NCI-H2029 treated with DMSO at 0.1 percent for 48 hours (cell line): ENCODE measurements around the gene PPFIA2.

Experiments used
- DNase-seq: peaks from one replicate; lab custom pipeline; 2025; lab: John Stamatoyannopoulos, UW

Gene PPFIA2

GRCh38 chr12:81274637-81275529, 484.3 kb downstream of the PPFIA2 start:
- DNase-seq = no peak

DNA sequence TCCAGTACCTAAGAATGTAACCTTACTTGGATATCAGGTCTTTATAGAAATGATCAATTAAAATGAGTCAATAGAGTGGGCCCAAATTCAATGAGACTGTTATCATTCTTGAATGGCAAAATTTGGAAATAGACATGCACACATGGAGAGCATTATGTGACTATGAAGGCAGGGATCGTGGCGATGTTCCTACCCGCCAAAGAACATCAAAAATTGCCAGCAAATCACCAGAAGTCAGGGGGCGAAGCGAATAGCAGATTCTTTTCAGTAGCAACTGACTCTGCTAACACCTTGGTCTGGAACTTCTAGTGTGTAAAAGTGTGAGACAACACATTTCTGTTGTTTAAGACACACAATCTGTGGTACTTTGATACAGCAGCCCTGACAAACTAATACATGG, 488.8 kb downstream of the PPFIA2 start:
- no peak for DNase-seq

DNA sequence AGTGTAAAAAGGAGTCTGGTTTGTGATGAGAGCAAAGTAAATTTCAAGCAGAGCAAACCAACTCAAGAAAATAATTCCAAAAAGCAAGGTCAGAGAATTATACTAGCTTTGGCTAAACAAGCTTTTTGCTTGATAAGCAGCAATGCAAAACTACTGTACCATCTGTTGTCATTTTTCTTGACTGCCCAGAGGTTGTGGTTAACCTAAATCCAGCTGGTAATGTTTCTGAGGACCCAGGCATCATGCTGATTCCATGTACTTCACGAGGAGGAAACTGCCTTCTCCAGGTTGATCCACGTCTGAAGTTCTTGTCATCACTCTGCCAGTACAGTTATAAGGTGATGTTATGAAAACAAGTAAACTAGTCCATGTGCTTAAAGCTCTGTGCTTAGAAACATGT, 496.1 kb downstream of the PPFIA2 start:
- no peak for DNase-seq

DNA sequence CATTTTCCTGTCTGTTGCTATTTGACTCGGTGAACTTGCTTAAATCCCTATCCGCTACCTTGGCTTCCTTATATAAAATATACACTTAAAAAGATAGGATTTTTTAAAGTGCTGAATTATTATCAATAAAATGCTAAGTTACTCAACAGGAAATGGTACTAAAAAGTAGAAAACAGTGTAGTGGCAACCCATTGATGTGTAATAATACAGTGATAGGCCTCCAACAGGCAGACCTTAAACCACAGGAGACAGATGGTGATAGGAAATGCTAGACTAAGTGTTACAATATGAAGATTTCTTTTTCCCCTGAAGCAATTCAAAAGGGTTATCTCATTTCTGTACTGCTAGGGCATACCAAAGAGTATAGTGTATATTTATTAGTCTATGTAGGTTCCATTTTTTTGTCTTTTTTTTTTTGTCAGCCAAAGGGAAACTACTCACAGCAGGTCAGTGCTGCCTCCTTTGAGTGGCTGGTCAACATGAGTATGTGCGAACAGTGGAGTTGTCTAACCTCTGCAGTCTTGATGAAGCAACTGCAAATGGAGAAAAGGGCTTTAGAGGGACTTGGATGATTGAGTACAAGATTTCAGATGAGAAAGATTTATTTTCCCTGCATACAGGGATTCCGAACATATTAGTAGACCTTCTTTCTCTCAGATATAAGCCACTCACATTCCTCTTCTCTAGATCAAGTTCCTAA, 497.5 kb downstream of the PPFIA2 start:
- DNase-seq = no peak

DNA sequence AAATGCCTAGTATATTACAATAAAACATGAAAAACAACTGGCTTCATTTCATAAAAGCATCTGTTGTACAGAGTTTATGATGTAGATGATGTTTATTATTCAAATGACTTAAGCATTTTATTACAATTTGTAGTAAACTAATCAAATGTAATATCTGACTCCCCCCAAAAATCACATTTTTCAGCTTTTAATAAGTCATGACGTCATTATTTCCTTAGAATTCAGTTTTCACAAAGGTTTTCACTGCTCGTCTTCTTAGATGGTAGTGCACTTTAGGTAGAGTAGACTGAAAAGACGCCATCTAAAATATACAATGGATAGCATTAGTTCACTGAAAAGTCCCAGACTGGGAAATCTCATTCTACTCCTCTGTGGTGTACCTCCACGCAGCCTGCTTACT, 499.8 kb downstream of the PPFIA2 start:
- DNase-seq = no peak

- DNase-seq = peak; percentile 34
These were observed 501.1 kb downstream of the PPFIA2 start for GRCh38 chr12:81257947-81258551.

GRCh38 chr12:81255947-81256346, 503.2 kb downstream of the PPFIA2 start:
- DNase-seq = no peak

DNA sequence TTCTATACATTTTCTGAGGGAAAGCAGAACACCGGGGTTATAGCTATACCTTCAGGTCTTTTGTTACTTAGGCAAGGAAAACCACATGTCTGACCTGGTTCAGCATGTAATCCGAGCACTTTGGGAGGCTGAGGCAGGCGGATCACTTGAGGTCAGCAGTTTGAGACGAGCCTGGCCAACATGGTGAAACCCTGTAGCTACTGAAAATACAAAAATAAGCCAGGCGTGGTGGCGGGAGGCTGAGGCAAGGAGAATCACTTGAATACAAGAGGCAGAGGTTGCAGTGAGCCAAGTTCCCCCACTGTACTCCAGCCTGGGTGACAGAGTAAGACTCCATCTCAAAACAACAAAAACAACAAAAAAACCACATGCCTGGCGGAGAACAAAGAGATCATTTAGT, 503.7 kb downstream of the PPFIA2 start:
- DNase-seq = no peak

DNA sequence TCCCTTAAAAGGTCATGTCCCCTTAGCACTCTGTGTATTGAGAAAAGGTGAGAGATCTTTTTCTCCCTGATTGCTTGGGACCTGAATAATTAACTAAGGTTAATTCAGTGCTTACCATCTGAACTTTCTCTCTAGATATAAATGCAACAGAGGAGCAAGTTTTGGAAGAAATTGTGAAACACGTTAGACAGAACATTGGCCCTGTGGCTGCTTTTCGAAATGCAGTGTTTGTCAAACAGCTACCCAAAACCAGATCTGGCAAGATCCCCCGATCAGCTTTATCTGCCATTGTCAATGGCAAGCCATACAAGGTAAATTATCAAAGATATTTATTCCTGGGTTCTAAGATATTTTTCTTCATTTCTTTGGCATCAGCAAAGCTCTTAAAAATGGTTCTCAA, 505.8 kb downstream of the PPFIA2 start:
- no peak for DNase-seq

DNA sequence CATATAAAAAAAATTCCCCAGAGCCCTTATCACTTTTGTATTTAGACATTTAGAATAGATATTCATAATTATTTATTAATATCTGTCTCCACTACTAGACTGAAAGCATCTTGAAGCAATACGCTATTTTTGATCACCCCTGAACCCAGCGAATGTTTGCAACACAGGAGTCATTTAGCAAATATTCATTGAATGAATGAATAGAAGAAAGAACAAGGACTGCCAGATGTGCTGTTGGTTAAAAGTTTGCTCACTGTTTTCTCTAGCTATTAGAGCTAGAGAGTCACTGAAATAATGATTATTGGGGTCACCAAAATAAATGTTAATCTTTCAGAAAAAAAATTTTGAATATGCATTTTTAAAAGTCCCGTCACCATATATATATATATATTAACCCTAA, 506.9 kb downstream of the PPFIA2 start:
- no peak for DNase-seq

- no peak for DNase-seq
These were observed 509.2 kb downstream of the PPFIA2 start for GRCh38 chr12:81249976-81250375.

- DNase-seq = no peak
These were observed 513.1 kb downstream of the PPFIA2 start for GRCh38 chr12:81245907-81246570.

DNA sequence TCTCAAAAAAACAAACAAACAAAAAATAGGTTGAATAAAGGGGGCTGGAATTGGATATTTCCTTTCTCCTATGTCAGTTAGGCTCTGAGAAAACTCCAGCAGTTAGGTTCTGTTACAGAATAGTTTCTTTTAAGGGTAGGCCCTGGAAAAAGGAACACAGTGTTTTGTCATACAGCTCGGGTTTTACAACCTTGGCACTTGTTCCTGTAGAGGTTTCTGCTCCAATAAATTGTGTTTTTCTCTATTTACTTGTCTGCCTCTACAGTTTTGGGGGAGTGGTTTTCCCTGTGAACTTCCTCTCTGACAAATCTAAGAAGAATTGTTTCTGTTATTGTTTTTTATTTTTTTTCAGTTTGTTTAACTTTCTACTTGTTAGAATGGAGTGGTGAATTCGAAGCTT, 513.7 kb downstream of the PPFIA2 start:
- no peak for DNase-seq

DNA sequence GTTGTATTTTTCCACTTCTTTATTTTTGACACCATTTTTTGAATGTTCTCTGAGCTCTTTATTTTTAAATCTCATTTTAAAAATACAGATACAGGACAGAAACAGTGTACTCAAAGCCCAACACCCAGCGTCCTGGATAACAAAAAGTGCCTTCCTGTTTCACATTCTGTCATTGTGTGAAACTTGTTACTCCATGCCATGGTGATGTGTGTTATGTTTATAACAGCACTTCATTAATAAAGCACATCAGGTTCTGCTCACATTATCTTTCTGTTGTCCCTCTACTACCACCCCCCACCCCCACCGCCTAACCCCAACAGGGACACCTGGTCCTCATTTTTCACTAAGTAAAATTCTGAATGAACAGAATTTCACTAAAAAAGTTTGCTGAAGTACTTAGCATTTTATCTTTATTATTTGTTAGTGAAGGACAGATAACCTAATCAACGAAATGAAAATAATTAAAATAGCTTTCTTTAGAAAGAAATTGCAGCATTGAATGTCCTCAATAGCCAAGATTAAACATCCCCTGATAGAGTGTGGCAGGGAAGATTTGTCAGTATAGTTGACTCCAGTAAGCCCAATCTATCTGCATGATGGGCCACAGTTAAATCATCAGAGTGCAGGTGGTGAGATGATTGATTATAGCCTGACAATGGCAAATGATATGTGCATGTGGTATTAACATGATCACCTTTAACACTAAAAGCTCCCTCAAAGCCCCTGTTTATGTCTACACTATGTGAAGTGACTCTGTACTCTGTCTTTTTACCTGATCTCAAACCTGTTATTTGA, 527.4 kb downstream of the PPFIA2 start:
- DNase-seq = no peak

- no peak for DNase-seq
These were observed 529.4 kb downstream of the PPFIA2 start for GRCh38 chr12:81229759-81230158.

GRCh38 chr12:81224626-81225025, 534.5 kb downstream of the PPFIA2 start:
- DNase-seq = no peak

DNA sequence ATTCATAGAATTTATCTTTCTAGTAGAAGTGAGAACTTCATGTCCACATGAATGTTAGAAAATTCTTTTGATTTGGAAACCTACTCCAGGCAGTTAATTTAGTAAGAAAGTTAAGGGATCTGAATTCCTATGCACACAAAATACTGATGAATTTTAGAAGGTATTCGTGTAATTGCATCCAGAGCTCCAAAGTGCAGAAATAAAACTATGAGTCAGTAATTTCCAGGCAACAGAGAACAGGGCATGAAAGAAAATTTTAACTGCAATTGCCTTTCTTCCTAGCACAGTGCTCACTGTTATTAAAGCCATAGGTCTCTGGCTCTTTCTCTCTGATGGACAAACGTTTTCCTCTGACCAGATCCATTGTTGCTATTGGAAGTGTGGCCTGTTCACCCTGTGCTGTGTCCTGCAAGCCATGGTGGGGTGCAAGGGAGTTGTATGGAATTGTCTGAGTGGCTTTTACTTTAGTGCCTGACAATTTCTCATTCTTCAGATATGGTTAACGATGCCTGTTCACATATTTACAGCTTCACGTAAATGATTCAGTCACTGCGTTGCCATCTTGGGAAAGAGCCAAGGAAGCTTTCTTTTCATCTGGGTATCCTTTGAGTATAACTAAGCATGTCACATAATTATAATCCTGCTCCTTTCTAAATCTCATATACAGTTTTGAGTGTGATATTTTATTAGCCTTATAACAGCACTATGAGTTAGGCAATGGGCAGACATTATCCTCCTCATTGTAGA, 536.1 kb downstream of the PPFIA2 start:
- DNase-seq = no peak

DNA sequence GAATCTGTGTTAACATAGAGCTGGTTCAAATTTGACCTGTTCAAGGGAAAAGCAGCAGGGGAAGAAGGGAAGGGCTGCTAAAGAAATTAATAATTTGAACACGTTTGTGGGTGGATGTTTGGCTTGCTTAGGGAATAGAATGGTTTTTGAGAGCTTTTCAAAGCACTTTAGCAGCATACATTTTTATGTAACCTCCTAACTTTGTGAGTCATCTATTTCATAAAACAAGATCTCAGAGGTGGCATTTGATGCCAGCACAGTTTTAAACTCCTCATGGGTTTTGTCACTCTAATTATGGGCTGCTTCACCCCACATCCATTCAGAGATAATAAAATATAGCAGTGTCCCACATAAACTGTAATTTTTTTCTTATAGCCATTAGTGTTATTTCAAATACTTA, 537.5 kb downstream of the PPFIA2 start:
- no peak for DNase-seq

DNA sequence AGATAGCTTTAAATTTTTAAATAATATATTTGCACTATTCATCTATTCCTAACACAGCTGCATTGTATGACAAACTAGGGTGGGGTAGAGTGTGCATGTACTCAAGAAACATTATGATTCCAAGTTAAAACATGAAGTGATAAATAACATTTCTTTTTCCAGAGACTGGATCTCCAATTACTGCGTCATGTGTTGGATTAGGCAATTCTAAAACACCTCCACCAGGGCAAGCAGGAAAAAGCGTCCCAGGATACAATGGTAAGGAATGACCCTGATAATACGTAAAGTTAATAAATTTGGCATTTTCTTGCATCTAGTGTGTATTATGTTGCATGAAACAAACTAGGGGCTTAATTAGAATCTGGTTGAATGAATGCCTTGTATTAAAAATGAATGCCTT, 542.4 kb downstream of the PPFIA2 start:
- DNase-seq = no peak

DNA sequence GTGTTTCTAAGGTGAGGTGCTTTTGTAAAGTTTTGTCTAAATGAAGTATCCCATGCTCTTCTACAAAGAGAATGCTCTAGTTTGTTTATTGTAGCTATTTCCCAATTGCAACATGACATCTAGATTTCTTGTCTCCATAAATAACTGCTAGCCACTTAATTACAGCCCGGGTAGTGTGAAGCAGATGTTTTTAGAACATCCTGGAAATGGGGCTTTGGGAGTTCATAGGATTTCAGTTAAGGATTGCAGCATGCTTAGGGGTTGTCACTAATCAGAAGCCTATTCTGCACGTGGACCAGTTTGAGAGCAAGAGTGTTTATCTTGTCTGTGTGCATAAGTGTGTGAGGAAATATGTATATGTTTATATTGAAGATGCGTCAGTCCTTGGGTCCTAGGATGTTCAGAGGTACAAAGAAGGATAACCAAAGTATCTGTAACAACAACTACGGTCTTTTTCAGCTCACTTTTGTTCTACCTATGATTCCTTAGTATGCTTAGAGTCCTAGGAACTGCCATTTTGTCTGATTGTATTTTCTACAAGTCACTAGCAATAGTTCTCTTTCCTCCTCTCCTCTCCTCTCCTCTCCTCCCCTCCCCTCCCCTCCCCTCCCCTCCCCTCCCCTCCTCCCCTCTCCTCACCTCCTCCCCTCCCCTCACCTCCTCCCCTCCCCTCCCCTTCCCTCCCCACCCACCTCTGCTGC, 546.0 kb downstream of the PPFIA2 start:
- no peak for DNase-seq
